Activated CD8-positive, alpha-beta memory T cell treated with anti-CD3 and anti-CD28 coated beads for 4 hours (primary cell): ENCODE results near the gene NEDD8.
"Not testable (repeated sequence)": the region's sequence is repeated elsewhere in the genome, so short reads cannot be mapped to it uniquely, and the experiment has no call there.

Experiments used
- DNase-seq, 2 donors: peaks; one replicate each; pipeline ENCODE4 v3.0.0-alpha.2; 2020; ENCODE audit warnings: low read depth in 2 of 2

The NEDD8 gene

DNA sequence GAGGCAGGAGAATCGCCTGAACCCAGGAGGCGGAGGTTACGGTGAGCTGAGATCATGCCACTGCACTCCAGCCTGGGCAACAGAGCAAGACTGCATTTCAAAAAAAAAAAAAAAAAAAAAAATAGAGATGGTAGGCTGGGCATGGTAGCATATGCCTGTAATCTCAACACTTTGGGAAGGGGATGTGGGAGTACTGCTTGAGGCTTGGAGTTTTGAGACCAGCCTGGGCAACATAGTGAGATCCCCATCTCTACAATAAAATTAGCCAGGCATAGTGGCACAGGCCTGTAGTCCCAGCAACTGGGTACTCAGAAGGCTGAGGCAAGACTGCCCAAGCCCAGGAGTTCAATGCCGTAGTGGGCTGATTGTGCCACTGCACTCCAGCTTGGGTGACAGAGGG lies 9.2 kb downstream of the NEDD8 start:
- not testable (repeated sequence) for DNase-seq

- no peak for DNase-seq
Measured at GRCh38 chr14:24219521-24219920, 12.6 kb downstream of the NEDD8 start.

- no peak for DNase-seq
Measured at GRCh38 chr14:24219080-24219479, 13.1 kb downstream of the NEDD8 start.

DNA sequence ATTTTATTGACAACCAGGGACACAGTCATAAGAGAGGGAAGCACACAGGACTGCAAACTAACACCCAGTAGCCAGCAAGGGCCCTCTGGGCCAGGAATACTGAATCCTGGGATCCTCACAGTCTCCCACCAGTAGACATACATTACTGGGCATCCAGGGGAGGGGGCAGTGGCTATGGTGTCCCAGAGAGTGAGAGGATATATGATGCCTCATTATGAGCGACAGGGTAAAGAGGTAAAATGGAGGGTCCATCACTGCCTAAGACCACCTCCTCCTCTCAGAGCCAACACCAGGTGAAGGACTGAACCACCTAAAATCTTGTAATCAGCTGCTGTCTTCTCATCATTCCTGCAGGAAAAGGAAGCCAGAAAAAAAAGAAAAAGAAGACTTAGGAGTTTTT lies 15.3 kb downstream of the NEDD8 start:
- not testable (repeated sequence) for DNase-seq

- DNase-seq = no peak
Measured at GRCh38 chr14:24216345-24216699, 15.8 kb downstream of the NEDD8 start.

GRCh38 chr14:24215495-24216344 lies 16.4 kb downstream of the NEDD8 start, which contains the start of gene MDP1:
Gene MDP1 (minus strand): TSS chr14:24216066. CDS start chr14:24215955, 111 bp downstream.
- DNase-seq = peak; percentile 68 to 72

DNA sequence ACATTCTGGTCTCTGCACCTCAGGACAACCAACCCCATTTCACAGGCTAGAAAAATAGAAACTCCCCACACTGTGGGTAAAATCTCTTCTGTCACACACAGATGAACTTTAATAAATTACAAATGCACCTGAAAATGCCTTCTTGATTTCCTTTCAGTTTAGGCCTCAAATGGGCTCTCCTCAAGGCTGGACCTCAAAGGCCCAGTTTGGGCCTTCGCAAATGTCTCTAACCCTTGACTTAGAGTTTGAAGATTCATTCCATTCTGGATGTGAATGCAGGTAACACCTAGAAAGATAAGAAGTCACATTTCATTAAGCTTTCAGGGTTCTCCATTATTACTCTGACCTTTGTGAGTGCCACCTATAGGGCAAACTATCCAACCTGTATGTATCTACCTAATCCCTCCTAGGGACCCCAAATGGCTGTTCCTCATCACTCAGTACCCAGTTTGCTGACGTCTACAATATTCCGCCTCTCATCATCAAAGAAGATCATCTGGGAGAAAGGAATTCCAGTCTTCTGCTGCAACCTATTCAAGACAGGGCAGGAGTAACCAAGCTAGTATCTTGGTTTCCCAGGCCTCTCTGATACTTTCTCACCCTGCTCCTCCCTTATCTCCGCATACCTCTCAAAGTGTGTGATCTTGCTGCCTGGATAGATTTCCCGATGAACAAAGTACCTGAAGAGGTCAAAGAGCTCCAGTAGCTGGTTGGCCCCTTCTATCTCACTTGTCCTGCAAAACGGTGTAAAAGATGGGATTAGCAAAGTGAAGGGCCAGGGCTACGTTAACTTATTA lies 18.1 kb downstream of the NEDD8 start:
- DNase-seq = no peak

DNA sequence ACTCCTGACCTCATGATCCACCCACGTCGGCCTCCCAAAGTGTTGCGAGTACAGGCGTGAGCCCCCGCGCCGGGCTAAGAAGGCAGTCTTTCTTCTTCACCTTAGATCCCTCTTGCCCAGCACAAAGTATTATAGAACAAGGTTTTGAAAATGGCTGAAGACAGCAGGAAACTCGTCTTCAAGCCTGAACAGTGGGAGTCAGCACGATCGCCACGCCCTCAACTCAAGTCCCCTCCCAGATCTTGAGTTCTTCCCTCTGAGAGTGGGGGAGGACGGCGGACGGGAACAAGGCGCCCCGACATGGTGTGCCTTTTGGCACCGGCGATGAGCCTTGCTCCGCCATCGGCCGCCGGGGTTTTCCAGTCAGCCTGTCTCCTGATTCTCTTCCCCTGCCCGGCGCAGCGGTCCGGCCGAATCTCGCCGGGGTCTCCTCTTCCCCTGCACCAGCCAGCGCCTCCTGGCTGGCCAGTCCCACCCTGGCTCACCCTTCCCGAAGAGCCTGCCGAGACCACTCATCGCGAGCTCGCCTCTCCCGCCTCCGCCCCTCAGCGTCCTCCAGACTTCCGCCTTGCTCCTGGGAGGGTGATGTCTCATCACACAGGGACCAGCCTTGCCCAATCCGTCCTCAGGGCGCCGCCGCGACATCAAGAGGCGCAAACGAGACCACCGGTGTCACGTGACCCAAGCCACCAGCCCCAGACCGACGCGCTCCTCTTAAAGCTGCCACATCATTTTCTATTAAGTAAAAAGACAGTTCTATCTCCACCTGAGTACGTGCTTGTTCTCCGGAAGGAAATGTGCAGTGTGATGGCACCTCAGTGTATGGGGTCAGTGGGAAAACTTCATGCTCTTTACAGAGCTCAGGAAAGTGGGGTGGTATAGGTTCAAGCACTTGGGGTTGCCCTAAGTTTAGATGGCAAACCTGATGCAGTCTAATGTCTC lies 19.0 kb downstream of the NEDD8 start, which contains the start of gene CHMP4A:
Gene CHMP4A (minus strand): TSS at position 565 of the 942 bp plus-strand sequence. CDS start 49 bp downstream, at position 516.
- peak; percentile 93 to 95 for DNase-seq

DNA sequence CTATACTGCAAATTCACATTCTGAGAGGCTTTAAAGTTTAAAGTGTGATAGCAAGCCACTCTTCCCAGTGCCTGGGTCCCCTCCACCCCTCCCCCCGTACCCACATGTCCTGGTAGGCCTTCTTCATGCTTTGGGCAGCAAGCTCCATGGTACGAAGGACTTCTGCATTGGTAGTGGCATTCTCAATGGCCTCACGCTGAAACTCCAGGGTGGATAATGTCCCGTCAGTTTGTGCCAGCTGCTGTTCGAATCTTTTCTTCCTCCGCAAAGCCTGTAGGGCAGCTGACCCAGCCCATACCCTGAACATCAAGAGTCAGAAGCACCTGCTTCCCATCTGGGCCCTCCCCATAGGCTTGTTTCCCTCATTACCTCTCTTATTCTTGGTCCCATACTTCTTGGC lies 20.9 kb downstream of the NEDD8 start:
- no peak for DNase-seq

DNA sequence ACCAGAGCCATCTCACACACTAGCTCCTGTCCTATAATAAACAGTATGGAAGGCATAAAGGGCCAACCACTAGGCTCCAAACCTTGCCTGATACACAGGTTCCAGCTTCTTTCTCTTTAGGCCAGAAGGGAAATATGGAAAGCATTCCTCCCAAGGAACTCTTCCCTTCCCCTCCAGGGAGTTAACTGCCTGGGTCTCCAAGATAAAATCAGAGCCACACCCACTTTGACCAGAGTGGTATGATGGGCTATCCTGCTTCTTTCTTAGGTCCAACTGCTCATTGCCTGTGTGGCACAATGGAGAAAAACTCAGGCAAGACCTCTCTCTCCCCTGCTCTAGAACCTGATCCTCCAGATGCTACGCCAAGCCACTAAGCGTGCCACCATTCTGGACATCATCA lies 24.5 kb downstream of the NEDD8 start:
- DNase-seq = no peak

- no peak for DNase-seq
Measured at GRCh38 chr14:24207104-24207551, 25.0 kb downstream of the NEDD8 start.

DNA sequence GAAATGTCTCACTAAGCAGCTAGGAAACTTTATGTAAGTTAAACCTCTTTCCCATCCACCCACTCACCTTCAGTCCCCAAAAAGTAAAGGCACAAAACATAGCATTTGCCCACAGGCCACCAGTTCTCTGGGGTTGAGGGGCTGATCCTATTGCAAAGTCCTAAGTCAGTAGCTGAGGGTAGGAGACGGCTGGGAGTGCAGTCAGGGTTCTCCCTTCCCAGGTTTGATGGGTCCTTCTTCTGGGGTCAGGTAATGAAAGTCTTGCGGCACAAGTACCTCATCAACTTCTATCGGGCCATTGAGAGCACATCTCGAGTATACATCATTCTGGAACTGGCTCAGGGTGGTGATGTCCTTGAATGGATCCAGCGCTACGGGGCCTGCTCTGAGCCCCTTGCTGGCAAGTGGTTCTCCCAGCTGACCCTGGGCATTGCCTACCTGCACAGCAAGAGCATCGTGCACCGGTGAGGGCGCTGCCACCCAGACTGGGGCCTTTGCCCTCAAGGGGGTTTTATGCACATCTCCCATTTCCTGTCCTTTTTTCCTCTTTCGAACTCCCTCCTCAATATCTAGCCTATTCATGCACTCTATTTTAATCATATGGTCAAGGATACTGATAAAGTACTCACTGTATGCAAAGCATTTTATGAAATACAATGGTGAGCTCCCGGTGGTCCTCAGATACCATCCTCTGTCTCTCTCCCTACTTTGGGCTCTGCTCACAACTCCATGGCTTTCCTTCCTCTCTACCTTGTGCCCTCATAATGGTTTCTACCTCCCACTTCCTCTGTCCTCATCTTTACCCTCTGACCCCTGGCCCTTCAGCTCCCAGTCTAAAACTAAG lies 25.7 kb downstream of the NEDD8 start:
- no peak for DNase-seq

DNA sequence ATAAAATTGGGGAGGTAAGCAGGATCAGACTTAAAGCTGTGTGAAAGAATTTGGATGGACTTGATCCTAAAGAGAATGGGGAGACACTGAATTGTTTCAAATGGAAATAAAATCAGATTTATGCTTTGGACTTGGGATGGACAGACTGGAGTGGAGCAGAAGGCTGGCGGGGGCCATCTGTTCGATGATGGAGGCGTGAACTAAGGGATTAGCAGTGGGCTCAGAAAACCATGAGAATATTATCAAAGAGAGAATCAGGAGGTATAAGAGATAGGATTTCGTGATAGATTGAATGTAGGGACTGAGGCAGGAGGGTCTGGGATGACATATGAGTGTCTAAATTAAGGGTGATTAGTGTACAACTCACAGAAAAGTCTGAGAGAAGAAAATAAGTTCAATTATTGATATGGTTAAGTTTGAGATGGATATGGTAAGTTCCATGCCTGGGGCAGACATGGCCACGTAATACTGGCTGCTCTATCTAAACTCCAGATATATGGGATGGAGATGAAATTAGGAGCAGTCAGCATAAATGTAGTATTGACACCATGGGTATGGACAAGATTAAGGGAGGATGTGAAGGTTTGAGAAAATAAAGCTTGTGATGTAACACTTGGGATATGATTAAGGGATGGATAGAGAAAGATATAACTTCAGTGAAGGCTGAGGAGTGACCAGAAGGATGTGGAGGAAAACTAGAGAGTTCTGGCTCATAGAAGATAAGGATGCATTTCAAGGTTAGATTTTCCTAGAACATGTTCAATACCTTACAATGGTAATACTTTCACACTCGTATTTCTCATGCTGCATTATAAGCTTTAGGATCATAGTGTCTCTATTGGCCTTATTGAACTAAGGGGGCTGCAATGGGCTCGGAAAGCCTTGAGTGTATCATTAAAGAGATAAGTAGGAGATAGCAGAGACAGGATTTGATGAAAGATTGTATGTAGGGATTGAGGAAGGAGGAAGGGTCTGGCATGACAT lies 27.7 kb downstream of the NEDD8 start:
- no peak for DNase-seq

DNA sequence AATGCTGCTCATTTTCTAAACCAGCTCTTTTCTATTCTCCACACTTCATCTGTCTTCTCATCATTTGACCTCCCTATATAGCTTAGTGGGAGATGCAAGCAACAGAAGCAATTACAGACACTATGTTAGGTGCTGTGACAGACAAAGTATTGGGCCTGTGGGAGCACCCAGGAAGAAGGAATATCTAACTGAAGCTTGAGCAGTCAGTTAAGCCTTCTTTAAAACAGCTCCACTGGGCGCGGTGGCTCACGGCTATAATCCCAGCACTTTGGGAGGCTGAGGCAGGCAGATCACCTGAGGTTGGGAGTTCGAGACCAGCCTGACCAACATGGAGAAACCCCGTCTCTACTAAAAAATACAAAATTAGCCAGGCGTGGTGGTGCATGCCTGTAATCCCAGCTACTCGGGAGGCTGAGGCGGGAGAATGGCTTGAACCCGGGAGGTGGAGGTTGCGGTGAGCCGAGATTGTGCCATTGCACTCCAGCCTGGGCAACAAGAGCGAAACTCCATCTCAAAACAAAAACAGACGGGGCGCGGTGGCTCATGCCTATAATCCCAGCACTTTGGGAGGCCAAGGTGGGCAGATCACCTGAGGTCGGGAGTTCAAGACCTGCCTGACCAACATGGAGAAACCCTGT lies 28.8 kb downstream of the NEDD8 start:
- not testable (repeated sequence) for DNase-seq

GRCh38 chr14:24202538-24202937 lies 29.6 kb downstream of the NEDD8 start:
- DNase-seq = not testable (repeated sequence)

- no peak for DNase-seq
Measured at GRCh38 chr14:24198814-24199524, 33.2 kb downstream of the NEDD8 start.

- DNase-seq = no peak
Measured at GRCh38 chr14:24197056-24197450, 35.1 kb downstream of the NEDD8 start.
